HG03103 (cell line): Measurements from ENCODE around the gene NELL1.
"Not testable (repeated sequence)": the region's sequence is repeated elsewhere in the genome, so short reads cannot be mapped to it uniquely, and the experiment has no call there.

Source experiments
- ATAC-seq: cut with Tn5 transposase; IDR thresholded peaks from one replicate; pipeline ENCODE4 v1.9.1; 2021; ENCODE audit warnings: low read depth; ENCODE audit not compliant: unreplicated experiment

Gene NELL1

DNA sequence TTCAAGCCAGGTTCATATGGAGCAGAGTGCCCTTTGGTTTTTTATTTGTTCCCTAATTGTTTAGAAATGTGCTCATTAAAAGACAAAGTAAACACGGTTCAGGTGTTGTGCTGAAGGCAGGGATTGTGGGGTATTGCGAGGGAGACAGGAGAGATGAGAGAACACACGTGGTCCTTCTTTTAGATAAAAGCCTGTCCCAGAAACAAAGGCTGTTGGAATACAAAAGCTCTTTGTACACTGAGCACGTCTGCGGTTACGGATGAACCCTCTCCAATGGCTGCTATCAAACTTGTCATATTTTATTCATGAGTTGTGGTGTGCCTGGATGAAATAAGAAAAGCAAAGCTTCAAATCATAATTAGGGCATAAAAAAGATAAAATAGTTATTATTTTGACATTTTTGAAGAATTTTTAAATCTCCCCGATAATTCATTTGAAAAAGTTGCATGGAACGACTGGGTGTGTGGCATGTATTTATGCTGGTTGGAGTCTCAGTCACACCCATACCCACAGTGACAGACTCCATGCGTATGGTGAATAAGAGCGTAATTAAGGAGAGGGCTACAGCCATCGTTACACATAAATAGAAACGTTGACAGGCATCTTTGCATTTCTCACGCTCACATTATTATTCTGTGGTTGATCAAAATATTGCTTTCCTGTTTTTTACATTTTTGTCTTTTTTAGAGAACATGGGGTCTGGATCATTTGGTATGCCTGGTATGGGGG, 92.9 kb downstream of the NELL1 start:
- ATAC-seq, result no peak

DNA sequence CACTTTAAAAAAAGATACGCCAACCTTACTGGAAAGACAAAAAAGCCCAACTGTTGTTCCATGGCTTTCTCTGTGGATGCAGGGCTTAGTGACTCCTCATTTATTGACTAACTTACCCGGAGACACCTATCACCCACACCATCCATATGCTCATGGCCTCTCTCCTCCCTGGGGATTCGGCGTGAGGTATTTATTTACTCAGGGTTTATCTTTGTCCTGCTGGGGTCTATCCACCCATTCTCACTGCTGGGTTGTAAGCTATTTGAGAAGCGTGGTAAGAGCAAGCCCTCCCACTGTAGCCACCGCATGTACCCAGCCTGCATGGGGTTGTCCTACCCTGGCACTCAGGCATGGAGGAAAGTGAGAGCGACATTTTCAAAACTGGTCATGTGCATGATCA, 93.6 kb downstream of the NELL1 start:
- no peak for ATAC-seq

- no peak for ATAC-seq
These were observed 101.1 kb downstream of the NELL1 start for GRCh38 chr11:20770414-20770946.

DNA sequence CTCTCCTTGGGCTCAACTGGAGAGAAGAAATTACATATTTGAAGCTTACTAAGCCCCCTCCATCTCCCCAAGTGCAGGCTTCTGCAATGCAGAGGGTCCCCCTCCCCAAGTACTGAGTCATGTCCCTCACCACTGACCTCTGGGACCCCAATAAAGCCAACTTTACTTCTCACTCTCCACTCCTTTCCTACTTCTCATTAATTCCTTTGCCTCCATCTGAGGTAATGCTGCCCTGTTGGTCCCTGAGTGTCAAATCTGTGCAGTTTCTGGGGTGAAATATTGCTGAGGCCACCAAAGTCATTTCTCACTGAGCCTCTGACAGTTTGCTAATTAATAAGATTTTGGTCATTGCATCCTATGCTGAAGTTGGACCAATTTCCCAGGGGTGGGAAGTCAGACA, 101.6 kb downstream of the NELL1 start:
- ATAC-seq, result no peak

DNA sequence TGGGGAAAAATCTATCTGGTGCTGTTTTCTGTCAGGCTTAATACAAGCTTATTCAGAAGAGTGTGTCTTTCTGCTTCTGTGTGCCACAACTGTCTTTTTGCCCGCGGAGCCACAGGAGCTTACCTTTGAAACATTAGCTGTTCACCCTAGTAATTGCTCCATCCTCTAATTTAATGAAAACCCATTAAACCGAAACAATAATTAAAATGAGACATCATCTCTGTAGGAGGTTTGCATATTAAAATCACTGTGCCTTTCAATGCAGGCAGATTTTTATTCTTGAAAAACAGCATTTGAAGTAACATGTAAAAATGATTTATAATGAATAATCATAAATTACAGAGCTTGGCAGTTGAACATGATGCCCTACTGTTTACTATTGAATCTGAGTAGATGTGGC, 102.3 kb downstream of the NELL1 start:
- no peak for ATAC-seq

DNA sequence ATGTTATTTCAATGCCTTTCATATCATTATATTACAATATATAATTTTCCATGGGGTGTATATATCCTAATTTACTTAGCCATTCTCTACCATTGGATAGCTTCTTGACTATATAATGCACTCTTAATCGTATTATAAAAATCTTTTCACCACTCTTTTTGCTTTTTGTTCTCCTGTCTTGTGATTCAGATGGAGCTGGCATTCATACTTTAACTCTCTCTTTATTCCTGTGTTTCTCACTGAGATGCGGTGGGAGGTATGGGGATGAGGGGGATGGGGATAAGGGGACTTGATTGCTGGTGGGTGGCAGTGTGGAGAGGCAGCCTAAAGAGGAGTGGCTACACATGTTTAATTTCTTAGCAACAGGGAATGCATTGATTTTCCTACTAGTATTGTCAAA, 105.9 kb downstream of the NELL1 start:
- no peak for ATAC-seq

DNA sequence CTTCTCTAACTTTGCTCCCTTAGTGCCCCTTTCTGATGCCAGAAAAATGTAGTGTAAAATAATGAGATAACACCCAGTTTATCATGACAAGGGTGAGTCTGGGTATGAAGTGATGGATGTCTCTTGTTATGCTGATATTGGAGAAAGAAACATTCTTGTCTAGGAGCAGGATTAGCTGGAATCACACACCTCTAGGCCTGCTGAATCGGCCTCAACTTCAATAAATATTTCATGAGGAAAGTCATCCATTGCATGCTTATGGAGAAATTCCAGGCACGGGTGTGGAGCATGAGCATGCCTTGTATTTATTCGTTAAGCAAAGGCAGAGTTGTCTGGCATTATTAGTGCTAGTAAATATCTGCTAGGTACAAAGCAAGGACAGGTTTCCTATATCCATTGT, 113.4 kb downstream of the NELL1 start:
- ATAC-seq, result no peak

DNA sequence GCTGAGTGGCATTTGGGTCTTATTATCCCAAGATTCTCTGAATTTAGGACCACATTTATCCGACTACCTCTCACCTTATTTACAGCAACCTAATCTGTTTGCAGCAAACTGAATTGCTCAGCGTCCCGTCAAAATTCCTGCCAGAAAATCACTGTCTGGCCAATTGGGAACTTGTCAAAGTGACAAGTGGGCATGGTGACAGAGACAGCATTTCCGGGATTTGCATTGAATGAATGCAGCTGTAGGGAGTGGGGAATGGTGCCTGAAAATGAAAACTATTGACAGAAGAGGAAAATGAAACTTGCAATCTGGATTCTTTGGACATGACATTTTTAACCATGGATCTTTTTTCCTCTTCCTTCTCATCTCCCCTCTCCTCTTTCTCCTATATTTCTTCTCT, 113.8 kb downstream of the NELL1 start:
- no peak for ATAC-seq

- ATAC-seq, result no peak
These were observed 121.2 kb downstream of the NELL1 start for GRCh38 chr11:20790622-20791021.

- no peak for ATAC-seq
These were observed 125.6 kb downstream of the NELL1 start for GRCh38 chr11:20795005-20795404.

DNA sequence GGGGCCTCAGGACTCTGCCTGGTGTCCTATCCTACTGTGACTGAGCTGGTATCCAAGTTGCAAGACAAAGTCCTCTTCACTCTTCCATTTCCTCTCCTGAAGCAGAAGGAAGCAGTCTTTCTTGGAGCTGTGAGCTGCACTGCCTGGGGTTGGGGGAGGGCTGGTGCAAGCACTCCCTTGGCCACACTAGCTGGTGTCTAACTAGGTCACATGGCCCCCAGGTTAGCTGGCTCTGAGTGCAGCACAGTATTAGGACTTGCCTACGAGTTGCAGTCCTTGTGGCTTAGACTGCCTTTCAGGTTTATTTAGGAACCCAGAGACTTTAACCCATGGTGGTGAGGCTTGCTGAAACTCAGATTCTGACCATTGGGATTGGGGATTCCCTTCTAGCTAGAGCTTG, 138.9 kb downstream of the NELL1 start:
- ATAC-seq, result no peak

DNA sequence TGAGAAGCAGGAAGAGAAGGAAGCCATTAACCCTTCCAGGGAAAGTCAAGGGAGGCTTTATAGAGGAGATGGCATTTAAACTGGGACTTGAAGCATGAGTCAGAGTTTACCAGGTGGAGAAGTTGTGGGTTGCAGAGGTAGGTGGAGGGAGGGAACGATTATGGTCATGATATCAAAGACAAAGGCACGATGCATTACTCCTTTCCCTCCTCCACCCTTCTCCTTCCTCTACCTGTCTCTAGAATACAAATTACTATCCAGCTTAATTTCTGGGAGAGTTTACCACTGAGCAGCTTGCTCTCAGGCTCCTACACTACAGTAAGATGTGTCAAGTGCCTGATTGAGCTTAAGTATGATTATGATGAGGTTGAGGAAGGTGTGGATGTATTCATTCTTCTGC, 151.7 kb downstream of the NELL1 start:
- ATAC-seq, result no peak

DNA sequence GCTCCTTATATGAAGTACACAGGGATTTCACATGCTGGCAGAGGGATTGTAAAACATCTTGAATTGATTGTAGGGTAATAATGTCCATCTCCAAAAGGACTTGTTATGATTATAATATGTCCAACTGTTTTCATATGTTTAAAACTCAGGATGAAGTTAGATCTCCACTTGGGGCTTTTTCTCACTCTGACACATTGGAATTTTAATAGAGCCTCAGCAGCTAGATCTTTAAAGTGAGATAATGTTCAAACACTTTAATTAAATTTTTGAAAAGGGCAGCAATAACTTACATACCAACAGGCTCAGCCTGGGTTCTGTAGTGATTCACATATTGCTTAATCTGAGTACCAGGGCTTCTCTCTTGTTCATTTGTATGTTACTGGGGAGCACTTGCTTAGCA, 152.1 kb downstream of the NELL1 start:
- no peak for ATAC-seq

DNA sequence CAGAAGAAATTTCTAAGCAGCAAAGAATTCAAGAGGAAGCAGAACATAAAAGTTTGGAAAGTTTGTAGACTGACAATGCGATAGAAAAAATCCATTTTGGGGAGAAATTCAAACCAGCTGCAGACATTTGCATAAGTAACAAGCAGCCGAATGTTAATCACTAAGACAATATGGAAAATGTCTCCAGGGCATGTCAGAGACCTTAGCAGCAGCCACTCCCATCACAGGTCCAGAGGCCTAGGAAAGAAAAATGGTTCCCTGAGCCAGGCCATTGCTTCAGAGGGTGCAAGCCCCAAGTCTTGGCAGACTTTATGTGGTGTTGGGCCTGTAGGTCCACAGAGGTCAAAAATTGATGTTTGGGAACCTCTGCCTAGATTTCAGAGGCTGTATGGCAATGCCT, 155.4 kb downstream of the NELL1 start:
- ATAC-seq, result no peak

DNA sequence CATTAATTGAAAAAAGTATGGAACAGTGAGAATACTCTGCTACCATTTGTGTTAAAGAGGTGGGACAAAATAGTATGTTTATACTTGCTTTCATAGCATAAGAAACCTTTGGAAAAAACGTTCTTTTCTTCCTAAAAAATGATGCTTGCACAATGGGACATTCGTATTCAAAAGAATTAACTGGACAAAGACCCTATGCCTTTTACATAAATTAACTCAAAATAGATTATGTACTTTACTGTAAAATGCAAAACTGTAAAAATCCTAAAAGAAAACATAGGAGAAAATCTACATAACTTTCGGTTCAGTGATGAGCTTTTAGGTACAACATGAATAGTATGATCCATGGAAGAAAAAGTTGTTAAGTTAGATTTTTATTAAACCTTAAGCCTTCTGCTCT, 166.2 kb downstream of the NELL1 start:
- no peak for ATAC-seq

- ATAC-seq, result no peak
These were observed 169.8 kb downstream of the NELL1 start for GRCh38 chr11:20839231-20839630.

DNA sequence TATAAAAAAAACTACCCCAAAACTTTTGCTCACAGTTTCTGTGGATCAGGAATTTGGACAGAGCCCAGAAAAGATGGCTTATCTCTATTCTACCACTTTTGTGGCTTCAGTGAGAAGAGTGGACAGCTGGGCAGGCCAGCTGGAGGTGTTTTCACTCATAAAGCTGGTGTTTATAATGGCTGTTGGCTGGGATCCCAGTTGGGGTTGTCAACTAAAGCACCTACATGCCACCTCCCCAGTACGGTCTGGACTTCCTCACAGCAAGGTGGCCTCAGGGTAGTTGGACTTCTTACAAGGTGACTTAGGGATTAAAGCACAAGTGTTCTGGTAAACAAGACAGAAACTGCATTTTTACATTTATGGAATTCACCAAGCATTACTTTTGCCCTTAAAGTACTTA, 171.0 kb downstream of the NELL1 start:
- ATAC-seq, result no peak

DNA sequence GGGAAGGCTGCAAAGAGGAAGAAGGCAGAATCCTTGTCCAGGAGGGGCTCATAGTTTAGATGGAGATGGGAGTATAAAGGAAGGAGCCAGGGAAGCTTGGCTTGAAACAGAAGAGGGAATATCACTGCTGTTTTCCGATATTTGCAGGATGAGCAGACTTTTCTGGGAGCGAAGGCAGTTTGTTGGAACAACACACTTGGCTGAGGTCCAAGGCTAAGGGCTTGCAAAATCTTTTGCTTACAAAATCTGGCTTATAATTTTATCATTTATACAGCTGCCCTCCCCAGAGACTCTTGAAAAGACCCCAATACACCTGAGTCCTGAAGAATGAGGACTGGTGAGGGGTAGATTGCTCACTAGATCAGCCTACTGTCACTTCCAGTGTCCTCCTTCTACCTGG, 174.8 kb downstream of the NELL1 start:
- no peak for ATAC-seq

DNA sequence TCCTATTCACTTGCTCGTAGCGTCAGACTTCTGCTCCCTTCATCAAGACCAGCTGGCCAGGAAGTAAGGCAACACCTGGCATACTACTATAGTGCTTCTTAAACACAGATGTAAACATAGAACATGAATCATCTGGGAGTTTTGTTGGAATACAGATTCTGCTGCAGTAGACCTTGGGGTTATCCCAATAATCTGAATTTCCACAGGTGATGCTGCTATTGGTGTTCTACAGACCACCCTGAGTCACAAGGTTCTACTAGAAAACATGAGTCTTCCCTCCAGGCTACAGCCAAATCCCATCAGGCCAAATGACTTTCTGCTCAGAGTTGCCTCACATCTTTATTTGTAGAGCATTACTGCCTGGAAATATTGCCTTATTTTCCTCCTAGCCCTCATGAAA, 175.2 kb downstream of the NELL1 start:
- no peak for ATAC-seq

DNA sequence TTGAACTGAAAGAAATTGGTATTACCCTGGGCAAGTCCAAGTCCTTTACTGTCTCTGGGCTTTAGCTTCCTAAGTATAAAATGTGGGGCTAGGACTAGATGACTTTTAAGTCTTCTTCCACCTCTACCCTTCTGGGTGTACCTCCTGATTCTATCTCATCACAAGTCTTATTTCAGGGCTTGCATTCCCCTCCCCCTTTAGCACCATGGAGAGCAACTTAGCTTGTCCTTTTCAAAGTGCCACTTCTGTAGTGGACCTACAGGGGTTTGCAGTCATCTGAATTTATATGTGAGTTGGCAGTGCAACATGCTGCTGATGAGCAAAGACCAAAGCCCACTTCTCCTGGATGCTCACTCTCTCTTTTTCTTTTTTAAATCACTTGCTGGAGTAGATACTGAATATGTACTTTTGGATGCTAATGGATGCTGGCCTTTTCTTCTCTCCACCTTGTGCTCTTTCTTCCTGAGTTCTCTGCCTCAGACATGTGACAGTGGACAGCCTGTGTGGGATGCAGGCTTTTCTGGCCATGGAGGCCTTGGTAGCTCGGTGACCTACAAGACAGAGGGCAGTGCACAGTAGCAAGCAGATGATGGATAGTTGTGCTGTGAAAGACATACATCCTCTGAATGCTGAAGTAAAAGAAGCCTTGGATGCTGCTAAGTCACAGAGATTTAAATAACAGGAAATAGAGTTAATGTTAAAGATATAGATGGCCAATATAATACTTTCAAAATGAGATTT, 185.0 kb downstream of the NELL1 start:
- ATAC-seq, result no peak

GRCh38 chr11:20861322-20861721, 191.9 kb downstream of the NELL1 start:
- no peak for ATAC-seq

DNA sequence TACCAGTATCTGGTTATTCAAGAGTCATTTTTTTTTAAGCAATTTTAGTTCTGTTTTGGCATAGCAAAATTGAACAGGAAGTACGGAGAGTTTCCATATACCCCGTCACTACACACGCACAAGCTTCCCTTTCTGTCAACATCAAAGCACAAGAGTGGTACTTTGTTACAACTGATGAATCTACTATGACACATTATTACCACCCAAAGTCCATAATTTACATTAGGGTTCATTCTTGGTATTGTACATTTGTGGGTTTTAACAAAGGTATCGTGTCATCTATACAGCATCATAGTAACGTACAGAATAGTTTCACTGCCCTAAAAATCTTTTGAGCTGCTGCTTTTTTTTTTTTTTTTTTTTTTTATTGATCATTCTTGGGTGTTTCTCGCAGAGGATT, 192.9 kb downstream of the NELL1 start:
- ATAC-seq, result not testable (repeated sequence)
